Muscle layer of duodenum (tissue), 2 donors: ENCODE measurements around the gene SFT2D1.
"Not testable (repeated sequence)": the region's sequence is repeated elsewhere in the genome, so short reads cannot be mapped to it uniquely, and the experiment has no call there.

Experiments used
- H3K27ac ChIP-seq: one replicate; pipeline ENCODE4 v1.7.0; 2013; ENCODE audit warnings: mild to moderate bottlenecking, low read length
- H3K27me3 ChIP-seq: one replicate; pipeline ENCODE4 v1.7.0; 2013; ENCODE audit warnings: low read depth, mild to moderate bottlenecking, control low read depth, low read length
- H3K36me3 ChIP-seq, 2 donors: one replicate each; pipeline ENCODE4 v1.7.0; 2013; ENCODE audit warnings: low read length in 2 of 2, control low read depth in 1 of 2, mild to moderate bottlenecking in 1 of 2; ENCODE audit not compliant: insufficient read depth in 2 of 2, control insufficient read depth in 1 of 2
- H3K4me1 ChIP-seq, 2 donors: one replicate each; pipeline ENCODE4 v1.7.0; 2013; ENCODE audit warnings: low read length in 2 of 2, mild to moderate bottlenecking in 2 of 2, control low read depth in 1 of 2, moderate library complexity in 1 of 2; ENCODE audit not compliant: insufficient read depth in 2 of 2, control insufficient read depth in 1 of 2
- H3K4me3 ChIP-seq, 2 donors: one replicate each; pipeline ENCODE4 v1.7.0; 2013; ENCODE audit warnings: low read length in 2 of 2, low read depth in 1 of 2, mild to moderate bottlenecking in 1 of 2
- H3K9me3 ChIP-seq, 2 donors: one replicate each; pipeline ENCODE4 v1.7.0; 2013; ENCODE audit warnings: low read length in 2 of 2, control low read depth in 1 of 2, mild to moderate bottlenecking in 1 of 2; ENCODE audit not compliant: control insufficient read depth in 1 of 2
- donor health status: healthy.

SFT2D1 gene

GRCh38 chr6:166342349-166343149 lies at the start of gene SFT2D1:
TSS of gene SFT2D1 (minus strand) at chr6:166342545. CDS start at chr6:166342481, 64 bp downstream.
- Histone ChIP-seq H3K27ac (peak within 1 kb of the TSS; percentile 91), H3K4me3 (peak within 1 kb of the TSS; percentile 92 to 94), H3K27me3 (no peaks in the 10 kb centered on the region), H3K4me1 (peaks cover 6 to 26% of the 10 kb centered on the region in 2 donors), H3K36me3 (peaks cover 0 to 3% of the 10 kb centered on the region in 2 donors), H3K9me3 (no peaks in the 10 kb centered on the region)

DNA sequence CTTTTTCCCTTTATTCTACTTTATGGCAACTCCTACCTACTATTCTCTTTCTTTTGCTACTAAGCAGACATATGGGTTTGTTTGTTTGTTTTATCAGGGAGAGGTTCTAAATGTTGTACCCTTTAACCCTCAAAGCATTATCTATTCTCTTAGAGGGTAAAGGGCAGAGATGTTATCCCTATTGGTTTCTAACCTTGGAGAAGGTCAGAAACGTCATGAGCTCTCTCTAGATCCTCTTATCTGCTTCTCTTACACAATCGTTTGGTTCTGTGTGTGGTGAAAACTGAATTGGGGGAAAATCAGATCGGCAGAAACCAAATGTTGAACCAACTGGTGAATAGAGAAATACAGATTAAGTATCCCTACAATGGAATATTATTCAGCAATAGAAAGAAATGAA lies 46.8 kb upstream of the SFT2D1 start:
- Histone ChIP-seq H3K36me3 (no peaks in the 10 kb centered on the region), H3K4me1 (no peaks in the 10 kb centered on the region), H3K27ac (no peak overlapping the region), H3K4me3 (no peak overlapping the region), H3K9me3 (no peaks in the 10 kb centered on the region), H3K27me3 (no peaks in the 10 kb centered on the region)

DNA sequence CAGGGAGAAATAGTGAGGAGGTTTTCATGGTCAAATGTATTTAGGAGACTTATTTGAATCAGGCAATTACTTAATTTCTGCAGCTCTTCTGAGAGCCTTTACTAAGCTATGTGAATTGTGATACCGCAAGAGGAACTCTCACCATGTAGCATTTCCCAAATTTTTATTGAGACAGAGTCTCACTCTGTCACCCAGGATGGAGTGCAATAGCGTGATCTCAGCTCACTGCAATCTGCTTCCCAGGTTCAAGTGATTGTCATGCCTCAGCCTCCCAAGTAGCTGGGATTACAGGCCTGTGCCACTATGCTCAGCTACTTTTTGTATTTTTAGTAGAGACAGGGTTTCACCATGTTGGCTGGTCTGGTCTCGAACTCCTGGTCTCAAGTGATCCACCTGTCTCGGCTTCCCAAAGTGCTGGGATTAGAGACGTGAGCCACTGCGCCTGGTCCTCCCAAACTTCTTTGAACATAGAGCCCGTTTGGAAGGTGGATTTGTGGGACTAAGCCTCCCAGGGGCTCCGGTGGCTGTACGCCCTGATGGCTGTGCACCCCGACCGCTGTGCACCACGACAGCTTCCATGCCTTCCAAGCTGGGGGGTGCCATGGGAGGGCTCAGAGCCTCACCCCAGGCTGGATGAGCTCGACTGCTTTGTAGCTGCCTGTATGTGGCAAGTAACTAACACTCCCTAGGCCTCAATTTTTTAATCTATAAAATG lies 46.1 kb upstream of the SFT2D1 start:
- Histone ChIP-seq H3K27me3 (no peaks in the 10 kb centered on the region), H3K4me3 (no peak overlapping the region), H3K9me3 (no peaks in the 10 kb centered on the region), H3K4me1 (no peaks in the 10 kb centered on the region), H3K27ac (no peak overlapping the region), H3K36me3 (no peaks in the 10 kb centered on the region)

- Histone ChIP-seq H3K27me3 (no peaks in the 10 kb centered on the region), H3K27ac (no peak overlapping the region), H3K4me1 (no peaks in the 10 kb centered on the region), H3K4me3 (no peak overlapping the region), H3K9me3 (no peaks in the 10 kb centered on the region), H3K36me3 (no peaks in the 10 kb centered on the region)
Observed at GRCh38 chr6:166387642-166388289, 45.4 kb upstream of the SFT2D1 start.

DNA sequence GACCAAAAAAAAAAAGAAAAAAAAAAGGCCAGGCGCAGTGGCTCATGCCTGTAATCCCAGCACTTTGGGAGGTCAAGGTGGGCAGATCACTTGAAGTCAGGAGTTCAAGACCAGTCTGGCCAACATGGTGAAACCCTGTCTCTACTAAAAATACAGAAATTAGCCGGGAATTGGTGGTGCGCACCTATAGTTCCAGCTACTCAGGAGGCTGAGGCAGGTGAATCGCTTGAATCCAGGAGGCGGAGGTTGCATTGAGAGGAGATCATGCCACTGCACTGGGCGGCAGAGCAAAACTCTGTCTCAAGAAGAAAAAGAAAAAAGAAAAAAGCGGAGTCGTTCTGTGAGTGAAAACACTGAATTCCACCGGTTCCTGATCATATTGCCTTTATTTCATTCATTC lies 44.8 kb upstream of the SFT2D1 start:
- H3K4me1 ChIP-seq, H3K9me3 ChIP-seq, H3K4me3 ChIP-seq, H3K27me3 ChIP-seq, H3K27ac ChIP-seq, H3K36me3 ChIP-seq: not testable (repeated sequence)

DNA sequence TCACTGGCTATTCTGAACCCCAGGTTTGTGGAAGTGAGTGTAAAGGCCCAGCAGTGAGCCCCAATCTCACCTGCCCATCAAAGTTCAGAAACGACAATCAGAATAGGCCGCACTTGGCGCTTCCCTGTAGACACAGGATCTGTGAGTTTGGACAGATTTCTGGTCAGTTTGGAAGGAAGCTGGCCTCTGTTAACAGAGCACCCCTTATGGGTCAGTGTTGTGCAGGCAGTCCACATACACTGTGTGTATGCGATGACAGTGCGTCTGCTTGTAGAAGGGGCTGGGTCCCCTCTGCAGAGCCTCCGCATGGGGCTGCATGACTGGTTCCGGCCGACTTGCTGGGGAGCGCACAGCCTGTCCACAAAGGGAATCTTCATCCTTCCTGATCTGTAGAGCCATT lies 43.8 kb upstream of the SFT2D1 start:
- Histone ChIP-seq H3K27ac (no peak overlapping the region), H3K9me3 (no peaks in the 10 kb centered on the region)

DNA sequence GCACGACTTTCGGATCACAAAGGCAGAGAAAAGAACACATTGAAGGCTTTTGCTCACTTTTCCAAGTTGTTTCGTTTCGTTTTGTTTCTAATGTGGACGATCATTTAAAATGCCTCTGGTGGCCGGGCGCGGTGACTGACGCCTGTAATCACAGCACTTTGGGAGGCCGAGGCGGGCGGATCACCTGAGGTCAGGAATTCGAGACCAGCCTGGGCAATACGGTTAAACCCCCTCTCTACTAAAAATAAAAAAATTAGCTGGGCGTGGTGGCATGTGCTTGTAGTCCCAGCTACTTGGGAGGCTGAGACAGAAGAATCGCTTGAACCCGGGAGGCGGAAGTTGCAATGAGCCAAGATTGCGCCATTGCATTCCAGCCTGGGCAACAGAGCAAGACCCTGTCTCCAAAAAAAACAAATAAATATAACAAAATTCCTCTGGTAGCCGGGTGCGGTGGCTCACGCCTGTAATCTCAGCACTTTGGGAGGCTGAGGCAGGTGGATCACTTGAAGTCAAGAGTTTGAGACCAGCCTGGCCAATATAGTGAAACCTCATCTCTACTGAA lies 41.5 kb upstream of the SFT2D1 start:
- Histone ChIP-seq H3K4me3 (peak overlapping the region; percentile 94 to 98), H3K27ac (peak overlapping the region; percentile 84)
- H3K9me3 ChIP-seq, H3K27me3 ChIP-seq, H3K36me3 ChIP-seq, H3K4me1 ChIP-seq: not testable (repeated sequence)

More for the DNA sequence above, 43.8 kb upstream of the SFT2D1 start:
- H3K27me3 ChIP-seq = no peaks in the 10 kb centered on the region
- no peak overlapping the region for H3K4me3 ChIP-seq
- H3K36me3 ChIP-seq = no peaks in the 10 kb centered on the region
- peaks cover 0 to 4% of the 10 kb centered on the region in 2 donors for H3K4me1 ChIP-seq

DNA sequence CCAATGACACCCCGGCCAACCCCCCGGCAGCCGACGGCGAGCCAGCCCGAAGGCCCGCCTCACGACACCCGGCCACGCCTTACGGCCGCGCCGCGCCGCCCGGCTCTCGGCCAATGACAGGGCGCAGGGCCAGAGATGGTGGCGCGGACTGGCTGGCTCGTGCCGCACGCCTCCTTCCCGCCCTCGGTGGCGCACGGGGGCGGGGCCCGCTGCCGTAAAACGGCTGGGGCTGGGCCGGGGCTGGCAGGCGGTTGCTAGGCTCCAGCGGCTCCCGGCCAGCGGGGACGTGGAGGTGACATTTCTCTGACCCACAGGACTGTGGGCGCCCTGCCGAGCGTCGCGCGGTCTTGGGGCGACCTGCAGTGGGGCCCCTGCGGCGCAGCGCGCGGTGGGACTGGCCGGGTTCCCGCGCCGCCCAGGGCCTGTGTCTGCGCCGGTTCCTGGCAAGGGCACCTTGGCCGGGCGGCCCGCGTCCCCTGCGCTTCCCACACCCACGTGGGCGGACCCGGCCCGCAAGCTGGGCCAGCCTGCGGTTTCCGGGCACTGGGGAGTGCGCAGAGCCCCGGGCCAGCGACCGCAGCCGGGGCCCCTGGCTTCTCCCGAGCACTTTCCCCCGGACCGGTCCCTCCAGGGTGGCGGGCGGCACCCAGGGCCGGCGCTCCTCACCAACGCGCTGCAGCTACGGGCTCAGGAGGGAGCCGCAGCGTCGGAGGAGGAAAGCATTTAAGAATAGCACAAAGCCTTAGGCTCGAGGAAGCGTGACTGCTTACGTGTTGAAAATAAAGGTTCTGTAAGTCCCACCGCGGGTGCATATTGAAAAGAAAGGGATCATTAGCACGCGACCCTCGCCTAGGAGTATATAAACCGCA lies 40.8 kb upstream of the SFT2D1 start, which contains the start of gene MPC1:
Gene MPC1, minus strand, starts transcription at position 8 of the 869 bp plus-strand sequence. CDS start 64 bp downstream, outside the sequence.
- H3K4me3 ChIP-seq = peak within 1 kb of the TSS; percentile 94 to 98
- H3K4me1 ChIP-seq = peaks cover 0 to 6% of the 10 kb centered on the region in 2 donors

DNA sequence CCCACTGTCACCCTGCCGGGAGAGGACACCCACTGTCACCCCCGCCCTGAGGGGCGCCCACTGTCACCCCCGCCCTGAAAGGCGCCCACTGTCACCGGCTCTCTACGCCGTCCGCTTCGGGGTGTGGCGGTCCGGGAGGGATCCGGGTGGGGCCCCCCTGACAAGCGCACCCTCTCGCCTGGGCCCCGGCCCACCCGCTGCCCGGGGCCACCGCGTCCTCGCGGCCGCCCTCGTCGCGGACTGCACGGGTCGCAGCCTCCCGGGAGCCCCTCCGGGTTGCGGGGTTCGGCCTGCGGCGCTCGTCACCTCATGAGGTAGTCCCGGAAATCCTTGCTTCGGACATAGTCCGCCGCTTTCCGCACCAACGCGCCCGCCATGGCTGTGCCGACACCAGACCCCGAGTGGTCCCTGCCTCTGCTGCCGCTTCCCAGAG lies 40.2 kb upstream of the SFT2D1 start:
- H3K27me3 ChIP-seq = no peaks in the 10 kb centered on the region
- peaks cover 0 to 6% of the 10 kb centered on the region in 2 donors for H3K4me1 ChIP-seq
- no peaks in the 10 kb centered on the region for H3K9me3 ChIP-seq
- peak overlapping the region; percentile 66 to 98 for H3K4me3 ChIP-seq
- peak overlapping the region; percentile 52 for H3K27ac ChIP-seq
- H3K36me3 ChIP-seq = no peaks in the 10 kb centered on the region

More for the DNA sequence above, 40.8 kb upstream of the SFT2D1 start, which contains the start of gene MPC1:
- H3K27me3 ChIP-seq = no peaks in the 10 kb centered on the region
- H3K9me3 ChIP-seq = no peaks in the 10 kb centered on the region
- H3K27ac ChIP-seq = peak within 1 kb of the TSS; percentile 84
- no peaks in the 10 kb centered on the region for H3K36me3 ChIP-seq

GRCh38 chr6:166381733-166382499 lies 39.6 kb upstream of the SFT2D1 start:
- Histone ChIP-seq H3K4me1 (peaks cover 0 to 6% of the 10 kb centered on the region in 2 donors), H3K4me3 (peak overlapping the region; percentile 66 to 98), H3K27me3 (no peaks in the 10 kb centered on the region), H3K27ac (peak overlapping the region; percentile 56), H3K9me3 (no peaks in the 10 kb centered on the region), H3K36me3 (no peaks in the 10 kb centered on the region)
